Activated naive CD8-positive, alpha-beta T cell treated with anti-CD3 and anti-CD28 coated beads for 36 hours (primary cell): Measurements from ENCODE around the gene DOCK4. TPM values are rescaled to one million over a fixed set of nuclear protein-coding genes. Genes with fewer than 3 reads are reported as not detected.

Experiments used
- DNase-seq: peaks from one replicate; pipeline ENCODE4 v3.0.0; 2021
- H3K27ac Mint-ChIP-seq: one replicate; pipeline ENCODE4 v1.8.0; 2022; ENCODE audit warnings: mild to moderate bottlenecking, moderate library complexity, mixed read lengths
- H3K27me3 Mint-ChIP-seq: one replicate; pipeline ENCODE4 v1.8.0; 2022; ENCODE audit warnings: mild to moderate bottlenecking, mixed read lengths
- H3K36me3 Mint-ChIP-seq: one replicate; pipeline ENCODE4 v1.8.0; 2021; ENCODE audit warnings: mild to moderate bottlenecking, mixed read lengths
- H3K4me1 Mint-ChIP-seq: one replicate; pipeline ENCODE4 v1.8.0; 2021; ENCODE audit warnings: mixed read lengths
- H3K4me3 Mint-ChIP-seq: one replicate; pipeline ENCODE4 v1.8.0; 2022; ENCODE audit warnings: mild to moderate bottlenecking, moderate library complexity, mixed read lengths
- H3K9me3 Mint-ChIP-seq: one replicate; pipeline ENCODE4 v1.8.0; 2022; ENCODE audit warnings: mixed read lengths
- total RNA-seq, 2 experiments: library from RNA; stranded (reverse); gene quantifications; one replicate each; pipeline ENCODE4 v1.2.3, GENCODE V29; 2021

DOCK4 gene
- total RNA-seq, 2 experiments from 2014 or later, result 0.28 to 0.29 TPM

DNA sequence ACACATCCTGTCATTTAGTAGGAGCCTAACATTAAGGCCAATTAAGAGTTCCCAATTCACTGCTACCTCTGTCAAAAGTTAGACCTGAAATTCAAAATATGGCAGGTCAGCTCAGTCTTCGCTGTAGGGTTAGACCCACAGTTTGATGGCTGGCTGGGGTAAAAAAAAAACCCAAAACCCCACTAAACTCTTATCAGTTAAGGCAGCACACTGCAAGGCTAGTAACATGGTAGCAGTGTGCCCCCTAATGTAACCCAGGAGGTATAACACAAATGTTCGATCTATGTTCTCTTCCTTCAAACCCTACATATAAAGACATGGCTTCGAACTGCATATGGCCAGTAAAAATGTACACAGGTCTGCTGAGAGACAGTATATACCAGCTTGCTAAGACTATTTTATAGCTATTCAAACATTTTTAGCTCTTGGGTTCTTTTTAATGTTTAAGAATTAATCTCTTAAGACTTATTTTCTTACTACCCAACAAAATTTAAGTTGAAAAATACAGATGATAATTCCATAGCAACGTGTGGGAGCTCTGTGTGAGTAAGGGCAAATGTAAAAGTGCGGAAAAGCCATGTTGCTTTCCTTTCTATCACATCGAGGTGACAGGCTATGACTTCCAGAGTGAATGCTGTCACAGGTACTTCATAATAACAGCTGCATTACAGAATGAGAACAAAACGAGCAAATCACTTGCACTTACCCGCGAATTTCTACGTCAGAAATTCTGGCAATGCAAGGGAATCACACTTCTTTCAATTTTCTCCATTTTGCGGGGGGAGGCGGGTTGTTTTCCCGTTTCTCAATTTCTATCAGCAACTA lies 475.5 kb downstream of the DOCK4 start:
- H3K27me3 Mint-ChIP-seq, result no peaks in the 10 kb centered on the region
- no peak overlapping the region for H3K4me3 Mint-ChIP-seq
- no peaks in the 10 kb centered on the region for H3K9me3 Mint-ChIP-seq
- no peak for DNase-seq
- no peaks in the 10 kb centered on the region for H3K36me3 Mint-ChIP-seq
- H3K4me1 Mint-ChIP-seq, result no peaks in the 10 kb centered on the region
- no peak overlapping the region for H3K27ac Mint-ChIP-seq

DNA sequence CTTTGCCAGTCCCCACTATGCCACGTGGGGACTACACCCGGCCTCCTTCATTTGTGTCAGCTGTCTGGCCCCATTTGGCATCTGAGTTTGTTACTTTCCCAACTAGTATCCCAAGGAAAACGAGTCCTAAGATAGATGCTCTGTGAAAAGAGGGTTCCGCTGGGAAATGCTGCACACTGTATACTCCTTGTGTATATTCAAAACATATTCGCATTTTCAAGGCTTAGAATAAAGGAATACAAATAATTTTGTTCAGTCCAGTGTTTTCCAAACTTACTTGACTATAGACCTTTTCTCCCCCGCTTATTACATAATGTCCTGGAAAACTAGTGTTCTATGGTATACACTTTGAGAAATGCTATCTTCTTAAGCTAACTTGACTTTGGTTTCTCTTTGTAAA lies 476.1 kb downstream of the DOCK4 start:
- no peak for DNase-seq
- Mint-ChIP-seq H3K4me1 (no peaks in the 10 kb centered on the region), H3K36me3 (no peaks in the 10 kb centered on the region), H3K27me3 (no peaks in the 10 kb centered on the region), H3K4me3 (no peak overlapping the region), H3K27ac (no peak overlapping the region), H3K9me3 (no peaks in the 10 kb centered on the region)

DNA sequence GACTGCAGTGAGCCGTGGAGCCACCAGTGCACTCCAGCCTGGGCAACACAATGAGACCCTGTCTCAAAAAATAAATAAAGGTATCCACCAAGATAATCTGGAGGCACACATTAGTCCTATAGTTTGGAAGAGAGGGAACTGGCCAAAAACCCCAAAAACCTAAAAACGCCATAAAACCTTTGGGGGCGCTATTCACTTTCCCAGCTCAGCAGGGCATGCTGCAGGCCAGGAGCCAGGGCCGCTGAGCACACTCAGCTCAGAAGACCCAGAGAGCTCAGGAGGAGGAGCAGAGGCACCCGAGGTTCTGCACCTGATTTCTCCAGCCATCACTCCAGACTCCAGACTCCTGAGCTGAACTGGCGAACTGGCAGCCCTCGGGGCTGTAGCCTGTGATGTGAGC lies 476.7 kb downstream of the DOCK4 start:
- H3K9me3 Mint-ChIP-seq, result no peaks in the 10 kb centered on the region
- H3K27me3 Mint-ChIP-seq, result peaks cover 5% of the 10 kb centered on the region

DNA sequence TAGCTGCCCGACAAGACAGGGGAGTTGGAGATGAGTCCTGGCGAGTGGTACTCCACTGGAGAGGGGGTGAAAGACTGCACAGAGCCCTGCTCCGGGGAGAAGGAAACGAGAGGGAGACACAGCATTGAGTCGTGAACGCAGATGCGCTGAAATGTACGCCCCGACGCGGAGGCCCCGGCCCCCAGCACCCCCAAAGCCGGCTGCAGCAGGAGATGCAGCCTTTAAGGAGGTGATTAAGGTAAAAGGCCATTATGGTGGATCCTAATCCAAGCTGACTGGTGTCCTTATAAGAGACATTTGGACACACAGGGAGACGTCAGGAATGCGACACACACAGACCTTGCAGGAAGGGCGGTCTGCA lies 477.6 kb downstream of the DOCK4 start:
- Mint-ChIP-seq H3K4me3 (no peak overlapping the region), H3K27ac (no peak overlapping the region), H3K9me3 (no peaks in the 10 kb centered on the region), H3K4me1 (no peaks in the 10 kb centered on the region), H3K27me3 (peaks cover 8% of the 10 kb centered on the region), H3K36me3 (no peaks in the 10 kb centered on the region)
- DNase-seq, result no peak

More for the DNA sequence above, 476.7 kb downstream of the DOCK4 start:
- H3K36me3 Mint-ChIP-seq, result no peaks in the 10 kb centered on the region
- no peak overlapping the region for H3K27ac Mint-ChIP-seq
- DNase-seq, result no peak
- no peaks in the 10 kb centered on the region for H3K4me1 Mint-ChIP-seq
- H3K4me3 Mint-ChIP-seq, result no peak overlapping the region

DNA sequence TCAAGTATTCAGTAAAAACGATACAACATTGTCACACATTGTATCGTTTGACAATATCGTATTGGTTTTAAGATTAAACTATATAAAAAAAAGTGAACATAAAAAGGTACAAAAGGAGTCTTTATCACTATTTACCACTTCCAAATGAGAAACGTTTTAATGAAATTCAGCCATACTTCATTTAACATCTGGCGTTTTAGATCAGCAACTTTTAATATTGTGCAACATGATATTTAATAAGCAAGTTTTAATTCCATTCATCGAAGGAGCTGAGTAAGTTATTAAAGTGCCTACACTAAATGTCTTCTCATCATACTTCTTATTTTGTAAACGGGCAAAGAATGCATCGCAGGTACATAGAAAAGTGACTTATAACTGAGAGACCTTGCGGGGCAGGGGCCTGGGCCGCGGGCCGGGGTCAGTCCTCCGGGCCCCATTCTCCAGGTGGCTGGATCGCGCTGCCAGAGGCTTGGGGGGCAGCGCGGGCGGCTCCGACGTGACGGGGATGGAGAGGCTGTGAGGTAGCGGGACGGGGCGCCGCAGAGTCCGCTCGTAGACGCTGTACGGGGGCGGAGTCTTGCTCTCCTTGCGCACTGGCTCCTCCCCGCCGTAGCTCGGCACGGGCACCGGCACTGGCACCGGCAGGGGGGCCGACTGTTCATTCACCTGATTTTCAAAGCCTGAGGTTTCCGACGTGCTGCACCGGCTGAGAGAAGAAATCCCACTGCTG lies 478.1 kb downstream of the DOCK4 start:
- H3K27ac Mint-ChIP-seq, result no peak overlapping the region
- no peak for DNase-seq
- peaks cover 8% of the 10 kb centered on the region for H3K27me3 Mint-ChIP-seq
- H3K36me3 Mint-ChIP-seq, result no peaks in the 10 kb centered on the region
- no peaks in the 10 kb centered on the region for H3K4me1 Mint-ChIP-seq
- no peaks in the 10 kb centered on the region for H3K9me3 Mint-ChIP-seq
- H3K4me3 Mint-ChIP-seq, result no peak overlapping the region

DNA sequence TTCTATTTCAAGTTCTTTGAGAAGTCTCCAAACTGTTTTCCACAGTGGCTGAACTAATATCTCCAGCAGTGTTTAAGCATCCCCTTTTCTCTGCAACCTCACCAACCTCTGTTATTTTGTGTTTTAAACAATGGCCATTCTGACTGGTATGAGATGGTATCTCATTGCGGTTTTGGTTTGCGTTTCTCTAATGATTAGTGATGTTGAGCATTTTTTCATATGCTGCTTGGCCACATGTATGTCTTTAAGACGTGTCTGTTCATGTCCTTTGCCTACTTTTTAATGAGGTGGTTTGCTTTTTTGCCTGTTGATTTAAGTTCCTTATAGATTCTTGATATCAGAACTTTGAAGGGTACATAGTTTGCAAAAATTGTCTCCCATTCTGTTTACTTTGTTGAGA lies 487.3 kb downstream of the DOCK4 start:
- Mint-ChIP-seq H3K27me3 (no peaks in the 10 kb centered on the region), H3K4me1 (no peaks in the 10 kb centered on the region), H3K36me3 (no peaks in the 10 kb centered on the region), H3K4me3 (no peak overlapping the region), H3K9me3 (no peaks in the 10 kb centered on the region), H3K27ac (no peak overlapping the region)
- no peak for DNase-seq

DNA sequence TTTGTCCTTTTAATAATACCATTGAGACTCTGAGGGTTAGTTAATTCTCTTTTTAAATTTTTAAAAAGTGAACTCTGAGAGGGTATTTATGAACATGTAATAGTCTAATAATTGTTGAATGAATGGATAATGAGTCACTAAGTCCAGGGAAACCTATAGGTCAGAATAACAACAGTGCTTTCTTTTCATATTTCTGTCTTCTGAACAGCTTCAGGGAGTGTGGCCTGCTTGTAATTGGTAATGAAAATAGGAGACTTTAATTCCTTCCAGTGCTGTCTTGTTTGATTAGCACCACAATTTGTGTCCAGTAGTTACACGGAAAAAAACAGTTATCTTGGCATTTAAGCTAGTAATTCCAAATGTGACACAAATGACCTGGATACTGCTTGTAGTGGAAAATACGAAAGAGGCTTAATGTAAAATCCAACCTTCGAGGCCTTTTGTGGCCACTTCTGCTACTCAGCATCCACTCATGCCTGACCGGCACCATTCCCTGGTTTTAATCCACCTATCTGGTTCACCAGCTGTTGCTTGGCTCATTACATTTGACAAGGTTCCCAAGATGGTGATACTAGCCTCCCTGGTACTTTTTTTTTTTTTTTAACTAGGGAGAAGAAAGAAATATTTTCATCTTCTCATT lies 494.7 kb downstream of the DOCK4 start:
- no peak for DNase-seq
- H3K9me3 Mint-ChIP-seq, result no peaks in the 10 kb centered on the region
- peaks cover 12% of the 10 kb centered on the region for H3K27me3 Mint-ChIP-seq
- H3K4me1 Mint-ChIP-seq, result no peaks in the 10 kb centered on the region
- H3K27ac Mint-ChIP-seq, result no peak overlapping the region
- no peaks in the 10 kb centered on the region for H3K36me3 Mint-ChIP-seq
- H3K4me3 Mint-ChIP-seq, result no peak overlapping the region

DNA sequence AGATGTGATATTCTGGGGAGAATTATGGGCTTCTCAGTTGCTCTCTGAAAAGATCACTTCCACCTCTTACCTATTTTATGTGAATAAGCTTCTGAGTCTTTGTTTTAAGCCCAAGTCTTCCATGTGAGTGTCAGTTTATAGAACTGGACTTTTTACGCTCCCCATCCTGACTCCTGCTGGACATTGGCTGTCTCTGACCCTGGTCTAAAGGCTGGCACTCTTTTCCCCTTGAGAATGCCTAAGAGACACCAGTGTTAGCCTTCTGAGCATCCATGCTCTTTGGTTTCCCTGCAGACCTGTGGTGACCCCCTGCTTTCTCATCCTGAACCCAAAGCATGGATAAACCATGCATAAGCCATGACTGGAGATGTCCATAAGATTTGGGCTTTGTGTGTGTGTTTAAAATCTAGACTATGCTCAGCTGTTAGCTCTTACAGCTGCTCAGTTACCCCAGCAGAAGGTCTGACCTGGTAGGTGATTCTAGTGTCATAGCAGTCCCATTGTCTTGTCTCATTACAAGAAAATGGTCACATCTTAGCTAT lies 495.3 kb downstream of the DOCK4 start:
- DNase-seq, result no peak
- no peak overlapping the region for H3K27ac Mint-ChIP-seq
- H3K9me3 Mint-ChIP-seq, result no peaks in the 10 kb centered on the region
- H3K27me3 Mint-ChIP-seq, result peaks cover 12% of the 10 kb centered on the region
- no peaks in the 10 kb centered on the region for H3K4me1 Mint-ChIP-seq
- H3K4me3 Mint-ChIP-seq, result no peak overlapping the region
- no peaks in the 10 kb centered on the region for H3K36me3 Mint-ChIP-seq

DNA sequence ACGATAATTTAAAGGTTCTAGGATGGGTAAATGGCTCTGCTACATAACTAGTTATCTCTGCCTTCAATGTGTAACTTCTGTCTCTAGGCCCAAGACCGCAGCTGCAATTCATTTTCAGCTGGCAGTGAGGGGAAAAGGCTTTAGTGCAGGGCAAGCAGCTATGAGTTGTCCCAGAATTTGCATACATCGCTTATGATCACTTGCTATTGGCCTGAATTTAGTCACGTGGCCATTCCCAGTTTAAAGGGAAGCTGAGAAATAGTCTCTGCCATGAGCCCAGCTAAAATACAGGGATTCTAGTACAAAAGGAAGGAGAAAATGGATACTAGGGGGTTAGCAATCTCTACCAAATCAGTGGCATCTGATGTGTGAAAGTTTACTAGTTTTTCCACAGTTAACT lies 498.1 kb downstream of the DOCK4 start:
- peaks cover 15% of the 10 kb centered on the region for H3K27me3 Mint-ChIP-seq
- no peak overlapping the region for H3K4me3 Mint-ChIP-seq
- no peak for DNase-seq
- H3K9me3 Mint-ChIP-seq, result peaks cover 4% of the 10 kb centered on the region
- no peak overlapping the region for H3K27ac Mint-ChIP-seq
- no peaks in the 10 kb centered on the region for H3K36me3 Mint-ChIP-seq
- no peaks in the 10 kb centered on the region for H3K4me1 Mint-ChIP-seq

DNA sequence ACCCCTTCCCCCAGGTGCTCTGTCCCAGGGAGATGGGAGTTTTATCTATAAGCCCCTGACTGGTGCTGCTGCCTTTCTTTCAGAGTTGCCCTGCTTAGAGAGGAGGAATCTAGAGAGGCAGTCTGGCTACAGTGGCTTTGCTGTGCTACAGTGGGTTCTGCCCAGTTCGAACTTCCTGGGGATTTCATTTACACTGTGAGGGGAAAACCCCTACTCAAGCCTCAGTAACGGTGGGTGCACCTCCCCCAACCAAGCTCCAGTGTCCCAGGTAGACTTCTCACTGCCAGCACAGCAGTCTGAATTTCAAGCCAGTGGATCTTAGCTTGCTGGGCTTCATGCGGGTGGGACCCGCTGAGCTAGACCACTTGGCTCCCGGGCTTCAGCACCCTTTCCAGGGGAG lies 500.4 kb downstream of the DOCK4 start:
- Mint-ChIP-seq H3K4me3 (no peak overlapping the region), H3K9me3 (peaks cover 4% of the 10 kb centered on the region), H3K36me3 (no peaks in the 10 kb centered on the region), H3K27ac (no peak overlapping the region), H3K4me1 (no peaks in the 10 kb centered on the region), H3K27me3 (peaks cover 15% of the 10 kb centered on the region)
- DNase-seq, result no peak

DNA sequence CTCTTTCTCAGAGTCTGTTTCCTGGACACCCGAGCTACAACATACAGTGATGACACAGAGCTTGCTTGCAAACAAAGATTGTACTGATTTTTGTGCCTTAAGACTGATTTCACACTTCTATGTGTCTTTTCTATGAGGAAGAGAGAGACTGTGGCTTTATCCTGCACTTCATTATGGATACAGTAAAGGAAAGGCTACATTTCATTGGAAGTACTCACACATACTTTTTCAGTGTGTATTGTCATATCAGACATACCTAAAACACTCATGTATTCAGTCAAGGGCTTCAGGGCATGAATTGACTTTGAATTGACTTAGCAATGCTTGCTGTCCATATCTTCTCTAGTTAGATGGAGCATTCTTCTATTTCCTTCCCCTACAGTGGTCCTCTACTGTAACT lies 508.4 kb downstream of the DOCK4 start:
- Mint-ChIP-seq H3K27me3 (peaks cover 4% of the 10 kb centered on the region), H3K9me3 (no peaks in the 10 kb centered on the region), H3K27ac (no peak overlapping the region), H3K36me3 (no peaks in the 10 kb centered on the region), H3K4me1 (no peaks in the 10 kb centered on the region), H3K4me3 (no peak overlapping the region)
- no peak for DNase-seq

DNA sequence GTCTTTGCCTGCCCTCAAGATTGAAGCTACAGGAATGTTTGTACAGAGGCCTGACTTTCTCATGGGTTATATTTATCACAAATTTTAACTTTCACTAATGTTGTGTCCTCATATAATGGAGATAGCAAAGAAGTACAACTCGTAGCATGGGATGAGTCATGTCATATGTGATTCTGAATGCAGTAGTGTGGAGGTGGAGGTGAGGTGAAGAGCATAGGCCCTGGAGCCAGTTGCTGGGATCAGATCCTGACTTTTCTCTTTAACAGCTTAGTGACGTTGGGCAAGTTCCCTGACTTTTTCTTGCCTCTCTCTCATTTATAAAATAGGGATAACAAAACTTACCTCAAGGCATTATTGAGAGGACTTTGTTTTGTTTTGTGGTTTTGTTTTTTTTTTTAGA lies 511.8 kb downstream of the DOCK4 start:
- H3K4me1 Mint-ChIP-seq, result peaks cover 2% of the 10 kb centered on the region

DNA sequence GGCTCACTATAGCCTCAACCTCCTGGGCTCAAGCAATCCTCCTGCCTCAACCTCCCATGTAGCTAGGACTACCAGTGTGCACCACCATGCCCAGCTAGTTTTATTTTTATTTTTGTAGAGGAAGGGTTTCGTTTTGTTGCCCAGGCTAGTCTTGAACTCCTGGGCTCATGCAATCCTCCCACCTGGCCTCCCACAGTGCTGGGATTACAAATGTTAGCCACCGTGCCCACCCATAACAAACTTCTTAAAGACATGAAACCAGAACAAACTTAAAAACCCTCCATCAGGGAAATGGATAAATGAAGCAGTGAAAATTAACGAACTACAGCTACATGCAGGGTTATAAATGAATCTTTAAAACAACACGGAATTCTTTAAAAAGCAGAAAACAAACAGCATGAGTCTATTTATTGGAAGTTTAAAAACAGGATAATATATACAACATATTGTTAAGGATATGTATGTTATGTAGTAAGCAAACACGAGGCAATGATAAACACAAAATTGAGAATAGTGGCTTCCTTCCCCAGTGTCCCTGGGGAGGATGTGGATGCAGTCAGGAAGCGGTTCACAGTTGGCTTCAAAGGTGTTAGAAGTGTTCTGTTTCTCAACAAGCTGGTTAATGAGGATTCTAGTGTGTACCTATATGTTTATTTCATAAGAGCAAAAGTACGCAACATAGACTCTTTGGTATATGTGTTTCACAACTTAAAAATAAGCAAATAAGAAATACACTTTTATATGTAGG lies 515.7 kb downstream of the DOCK4 start:
- H3K27me3 Mint-ChIP-seq, result no peaks in the 10 kb centered on the region
- DNase-seq, result no peak
- no peaks in the 10 kb centered on the region for H3K9me3 Mint-ChIP-seq
- H3K4me3 Mint-ChIP-seq, result no peak overlapping the region
- H3K36me3 Mint-ChIP-seq, result no peaks in the 10 kb centered on the region
- H3K27ac Mint-ChIP-seq, result no peak overlapping the region
- H3K4me1 Mint-ChIP-seq, result peaks cover 2% of the 10 kb centered on the region

More for the DNA sequence above, 511.8 kb downstream of the DOCK4 start:
- no peak for DNase-seq
- no peaks in the 10 kb centered on the region for H3K36me3 Mint-ChIP-seq
- H3K27ac Mint-ChIP-seq, result no peak overlapping the region
- H3K4me3 Mint-ChIP-seq, result no peak overlapping the region
- no peaks in the 10 kb centered on the region for H3K9me3 Mint-ChIP-seq
- peaks cover 4% of the 10 kb centered on the region for H3K27me3 Mint-ChIP-seq

DNA sequence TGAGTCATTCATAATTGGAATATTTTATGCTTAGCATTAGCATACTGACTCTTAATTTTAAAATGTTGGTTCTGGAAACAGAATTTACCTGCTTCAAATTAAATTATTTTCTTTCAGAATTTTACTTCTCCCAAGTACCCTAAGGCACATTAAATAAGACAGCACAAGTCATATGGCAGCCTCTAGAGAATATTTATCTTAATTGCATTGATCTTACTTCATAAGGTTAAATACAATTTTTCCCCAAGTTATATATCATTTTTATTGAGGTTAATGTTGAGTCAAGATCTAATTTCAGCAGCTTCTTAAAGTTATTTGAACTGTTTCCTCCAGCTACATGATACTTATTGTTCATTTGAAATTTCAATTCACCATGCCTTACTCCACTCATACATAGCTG lies 520.9 kb downstream of the DOCK4 start:
- Mint-ChIP-seq H3K27me3 (peaks cover 6% of the 10 kb centered on the region), H3K9me3 (no peaks in the 10 kb centered on the region), H3K4me1 (no peaks in the 10 kb centered on the region), H3K4me3 (no peak overlapping the region), H3K36me3 (no peaks in the 10 kb centered on the region), H3K27ac (no peak overlapping the region)
- DNase-seq, result no peak
